Uterus (tissue), 4 donors: Measurements from ENCODE around the gene PURA. TPM values are rescaled to one million over a fixed set of nuclear protein-coding genes. Genes with fewer than 3 reads are reported as not detected.

Source experiments
- DNase-seq, 2 donors: peaks; one replicate each; pipeline ENCODE4 v3.0.0-alpha.2; 2019 to 2020
- H3K27ac ChIP-seq, 2 donors: fragments of 200-600 bp; sonication (generic); 1 replicate in 1 of 2; 2 replicates in 1 of 2; pipeline ENCODE4 v1.5.1; 2016 to 2018
- H3K27me3 ChIP-seq, 2 donors: fragments of 200-600 bp; sonication (generic); one replicate each; pipeline ENCODE4 v1.5.1; 2018 to 2019; ENCODE audit warnings: control low read depth in 1 of 2
- H3K36me3 ChIP-seq, 2 donors: fragments of 200-600 bp; sonication (generic); one replicate each; pipeline ENCODE4 v1.5.1; 2019; ENCODE audit warnings: control low read depth in 1 of 2
- H3K4me1 ChIP-seq, 2 donors: fragments of 200-600 bp; sonication (generic); one replicate each; pipeline ENCODE4 v1.5.1; 2018 to 2019; ENCODE audit warnings: control low read depth in 1 of 2
- H3K4me3 ChIP-seq, 2 donors: fragments of 200-600 bp; sonication (generic); 1 replicate in 1 of 2; 2 replicates in 1 of 2; pipeline ENCODE4 v1.5.1; 2018 to 2019; ENCODE audit warnings: mild to moderate bottlenecking in 1 of 2
- H3K9me3 ChIP-seq, 2 donors: fragments of 200-600 bp; sonication (generic); one replicate each; pipeline ENCODE4 v1.5.1; 2019; ENCODE audit warnings: control low read depth in 1 of 2
- CTCF ChIP-seq, 4 experiments: fragments of 200-600 bp in 2 of 4; fragments of 450-650 bp in 2 of 4; sonication (generic) in 2 of 4; IDR thresholded peaks; one replicate each; pipeline ENCODE4 v1.5.1; 2016 to 2019; ENCODE audit warnings: antibody characterized with exemption in 4 of 4, mild to moderate bottlenecking in 2 of 4, moderate library complexity in 1 of 4
- POLR2A ChIP-seq, 2 donors: fragments of 450-650 bp; IDR thresholded peaks; one replicate each; pipeline ENCODE4 v1.6.1; 2016; ENCODE audit warnings: antibody characterized with exemption in 2 of 2, mild to moderate bottlenecking in 1 of 2, moderate library complexity in 1 of 2
- intact Hi-C: fragments of 100-400 bp; cut with DNase I; formaldehyde crosslinking; loops from one replicate; pipeline ENCODE4 v1.15.1; 2023; ENCODE audit warnings: low total_unique reads
- total RNA-seq, 4 donors: library from RNA; depleted of rRNA in 3 of 4; stranded (reverse); fragments of >200 nt in 3 of 4; gene quantifications; one replicate each; pipeline versions ENCODE4 v1.1.0 to v1.2.4, GENCODE V29; 2014 to 2023
- donor health status: DM: yes; HTN: yes; CAD: no.

PURA gene
- total RNA-seq, 4 donors from 2014 or later = 16.1 to 48.9 (median 22.2) TPM

- H3K9me3 ChIP-seq = no peaks in the 10 kb centered on the region
- H3K4me3 ChIP-seq = no peak overlapping the region
- no peak for TF ChIP-seq CTCF (IDR thresholded peaks at IDR 0.05)
- no peak for DNase-seq
- no peak overlapping the region for H3K27ac ChIP-seq
- H3K36me3 ChIP-seq = no peaks in the 10 kb centered on the region
- no peaks in the 10 kb centered on the region for H3K4me1 ChIP-seq
- H3K27me3 ChIP-seq = no peaks in the 10 kb centered on the region
- intact Hi-C loops = no loop called here
Measured at GRCh38 chr5:140130949-140131733, 17.2 kb downstream of the PURA start.

GRCh38 chr5:140131967-140132409 is 18.1 kb downstream of the PURA start:
- Histone ChIP-seq H3K36me3 (no peaks in the 10 kb centered on the region), H3K4me3 (no peak overlapping the region), H3K27me3 (no peaks in the 10 kb centered on the region), H3K27ac (no peak overlapping the region), H3K9me3 (no peaks in the 10 kb centered on the region), H3K4me1 (no peaks in the 10 kb centered on the region)
- no peak for DNase-seq
- intact Hi-C loops = no loop called here
- TF ChIP-seq CTCF (IDR thresholded peaks at IDR 0.05) (no peak), POLR2A (IDR thresholded peaks at IDR 0.05) (no peak)

GRCh38 chr5:140133514-140134167 is 19.7 kb downstream of the PURA start:
- intact Hi-C loops = no loop called here
- H3K27ac ChIP-seq = no peak overlapping the region

GRCh38 chr5:140134277-140134935 is 20.5 kb downstream of the PURA start:
- TF ChIP-seq POLR2A (IDR thresholded peaks at IDR 0.05) (no peak), CTCF (IDR thresholded peaks at IDR 0.05) (no peak)
- Histone ChIP-seq H3K27me3 (no peaks in the 10 kb centered on the region), H3K4me3 (no peak overlapping the region), H3K4me1 (no peaks in the 10 kb centered on the region), H3K9me3 (no peaks in the 10 kb centered on the region), H3K27ac (no peak overlapping the region), H3K36me3 (no peaks in the 10 kb centered on the region)
- no peak for DNase-seq
- intact Hi-C loops = no loop called here

More at GRCh38 chr5:140133514-140134167, 19.7 kb downstream of the PURA start:
- Histone ChIP-seq H3K27me3 (no peaks in the 10 kb centered on the region), H3K9me3 (no peaks in the 10 kb centered on the region), H3K4me3 (no peak overlapping the region), H3K36me3 (no peaks in the 10 kb centered on the region), H3K4me1 (no peaks in the 10 kb centered on the region)
- DNase-seq = no peak
- TF ChIP-seq POLR2A (IDR thresholded peaks at IDR 0.05) (no peak), CTCF (IDR thresholded peaks at IDR 0.05) (no peak)

GRCh38 chr5:140135127-140135526 is 21.2 kb downstream of the PURA start:
- no peak overlapping the region for H3K27ac ChIP-seq
- H3K9me3 ChIP-seq = no peaks in the 10 kb centered on the region
- H3K4me3 ChIP-seq = no peak overlapping the region
- TF ChIP-seq POLR2A (IDR thresholded peaks at IDR 0.05) = no peak
- TF ChIP-seq CTCF (IDR thresholded peaks at IDR 0.05) = no peak
- H3K4me1 ChIP-seq = no peaks in the 10 kb centered on the region
- DNase-seq = no peak
- H3K27me3 ChIP-seq = no peaks in the 10 kb centered on the region
- no peaks in the 10 kb centered on the region for H3K36me3 ChIP-seq
- intact Hi-C loops = no loop called here
